Activated CD4-positive, alpha-beta T cell treated with anti-CD3 and anti-CD28 coated beads for 48 hours (primary cell): ENCODE measurements around the gene PPP1CA.
"Not testable (repeated sequence)": the region's sequence is repeated elsewhere in the genome, so short reads cannot be mapped to it uniquely, and the experiment has no call there.

Experiments used
- DNase-seq: peaks from one replicate; pipeline ENCODE4 v3.0.0-alpha.2; 2020

Gene PPP1CA

DNA sequence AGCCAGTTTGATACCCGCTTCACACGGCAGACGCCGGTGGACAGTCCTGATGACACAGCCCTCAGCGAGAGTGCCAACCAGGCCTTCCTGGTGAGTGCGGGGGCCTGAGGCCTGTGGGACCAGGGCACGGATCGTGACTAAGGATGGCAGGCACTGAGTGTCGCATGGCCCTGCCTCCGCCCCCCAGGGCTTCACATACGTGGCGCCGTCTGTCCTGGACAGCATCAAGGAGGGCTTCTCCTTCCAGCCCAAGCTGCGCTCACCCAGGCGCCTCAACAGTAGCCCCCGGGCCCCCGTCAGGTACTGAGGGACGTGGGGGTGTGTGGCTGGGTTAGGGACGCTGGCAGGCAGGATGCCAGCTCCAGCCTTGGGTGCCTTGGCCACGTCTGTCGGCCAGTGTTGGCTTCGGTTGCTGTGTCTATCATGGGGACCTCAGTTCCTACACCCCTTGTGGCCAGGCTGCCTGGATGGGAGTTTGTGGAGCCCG, 32.8 kb upstream of the PPP1CA start:
- DNase-seq, result no peak

DNA sequence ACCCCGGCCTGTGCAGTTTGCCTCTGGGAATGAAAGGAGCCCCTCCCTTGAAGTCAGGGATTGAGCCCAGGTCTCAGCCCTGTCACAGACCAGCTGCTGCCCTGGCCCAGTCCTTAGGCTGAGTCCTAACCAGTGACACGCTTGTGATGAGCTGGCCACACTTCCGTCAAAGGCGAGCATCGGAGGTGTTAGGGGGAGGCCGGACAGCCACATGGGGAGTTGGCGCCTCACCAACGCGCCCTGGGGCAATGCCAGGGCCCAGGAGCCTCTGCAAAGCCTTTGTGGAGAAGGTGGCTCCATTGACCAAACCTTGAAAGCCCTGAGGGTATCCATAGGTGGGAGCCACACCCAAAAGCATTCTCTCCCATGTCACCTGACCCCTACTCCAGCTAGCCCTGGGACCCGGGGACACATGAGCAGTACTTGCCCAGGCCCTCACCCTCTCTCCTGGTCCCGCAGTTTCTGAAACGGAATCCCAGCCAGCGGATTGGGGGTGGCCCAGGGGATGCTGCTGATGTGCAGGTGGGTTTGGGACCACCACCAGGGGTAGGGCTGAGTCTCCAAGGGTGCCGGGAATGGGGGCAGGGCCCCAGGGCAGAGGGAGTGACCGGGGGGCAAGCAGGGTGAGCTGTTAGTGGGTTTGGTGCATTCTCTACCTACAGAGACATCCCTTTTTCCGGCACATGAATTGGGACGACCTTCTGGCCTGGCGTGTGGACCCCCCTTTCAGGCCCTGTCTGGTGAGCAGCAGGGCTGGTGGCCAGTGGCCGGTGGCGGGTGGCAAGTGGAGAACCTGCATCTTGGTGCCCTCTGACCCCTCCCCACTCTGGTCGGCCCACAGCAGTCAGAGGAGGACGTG, 32.1 kb upstream of the PPP1CA start:
- DNase-seq, result no peak

DNA sequence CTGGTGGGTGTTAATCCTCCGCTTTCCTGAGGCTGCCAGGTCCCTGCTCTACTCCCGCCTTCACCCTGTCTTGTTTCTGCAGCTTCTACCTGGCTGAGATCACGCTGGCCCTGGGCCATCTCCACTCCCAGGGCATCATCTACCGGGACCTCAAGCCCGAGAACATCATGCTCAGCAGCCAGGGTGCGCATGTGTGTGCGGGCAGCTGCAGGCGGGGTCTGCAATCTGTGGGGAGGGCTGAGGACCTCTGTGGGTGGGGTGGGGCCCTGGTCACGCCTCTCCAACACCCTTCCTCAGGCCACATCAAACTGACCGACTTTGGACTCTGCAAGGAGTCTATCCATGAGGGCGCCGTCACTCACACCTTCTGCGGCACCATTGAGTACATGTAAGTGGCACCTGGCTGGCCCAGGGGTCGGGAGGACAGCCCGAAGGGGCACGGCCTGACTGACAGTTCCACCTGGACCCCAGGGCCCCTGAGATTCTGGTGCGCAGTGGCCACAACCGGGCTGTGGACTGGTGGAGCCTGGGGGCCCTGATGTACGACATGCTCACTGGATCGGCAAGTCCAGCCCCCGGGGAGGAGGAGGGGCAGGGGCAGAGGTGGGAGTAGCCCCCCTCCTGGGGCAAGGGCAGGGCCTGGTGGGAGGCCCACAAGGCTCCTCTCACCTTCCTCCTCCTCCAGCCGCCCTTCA, 31.1 kb upstream of the PPP1CA start:
- no peak for DNase-seq

DNA sequence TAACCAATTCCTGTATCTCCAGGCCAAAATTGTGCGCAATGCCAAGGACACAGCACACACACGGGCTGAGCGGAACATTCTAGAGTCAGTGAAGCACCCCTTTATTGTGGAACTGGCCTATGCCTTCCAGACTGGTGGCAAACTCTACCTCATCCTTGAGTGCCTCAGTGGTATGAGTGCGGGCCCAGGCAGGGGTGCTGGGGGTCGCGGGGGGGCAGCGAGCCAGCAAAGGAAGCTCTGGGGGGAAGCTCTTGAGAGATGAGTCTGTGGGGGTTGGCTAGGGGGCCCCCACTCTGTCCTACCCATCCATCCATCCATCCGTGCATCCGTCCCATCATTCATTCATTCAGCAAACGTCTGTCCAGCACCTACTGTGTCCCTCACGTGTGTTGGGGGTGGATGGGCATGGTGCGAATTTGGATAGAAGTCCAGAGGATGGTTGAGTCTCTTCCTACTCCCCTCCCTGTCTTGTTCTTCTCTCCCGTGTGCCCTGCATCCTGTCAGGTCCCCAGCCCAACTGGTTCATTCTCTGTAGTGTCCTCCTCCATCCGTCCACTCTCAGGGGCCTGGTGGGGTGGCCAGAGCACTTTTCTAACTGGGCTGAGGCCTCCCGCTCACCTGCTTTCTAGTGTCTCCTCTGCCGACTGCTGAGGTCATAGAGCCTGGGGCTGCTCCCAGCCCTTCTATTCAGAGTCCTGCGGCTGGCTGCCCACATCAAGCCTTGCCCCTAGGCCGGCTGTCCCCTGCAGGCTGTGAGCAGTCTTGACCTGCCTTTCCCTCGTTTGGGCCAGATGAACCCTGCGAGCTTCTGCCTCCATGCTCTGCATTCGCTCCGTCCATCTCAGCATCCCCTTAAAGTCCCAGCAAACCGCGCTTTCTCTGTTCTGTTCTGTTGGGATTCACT, 29.9 kb upstream of the PPP1CA start:
- no peak for DNase-seq

DNA sequence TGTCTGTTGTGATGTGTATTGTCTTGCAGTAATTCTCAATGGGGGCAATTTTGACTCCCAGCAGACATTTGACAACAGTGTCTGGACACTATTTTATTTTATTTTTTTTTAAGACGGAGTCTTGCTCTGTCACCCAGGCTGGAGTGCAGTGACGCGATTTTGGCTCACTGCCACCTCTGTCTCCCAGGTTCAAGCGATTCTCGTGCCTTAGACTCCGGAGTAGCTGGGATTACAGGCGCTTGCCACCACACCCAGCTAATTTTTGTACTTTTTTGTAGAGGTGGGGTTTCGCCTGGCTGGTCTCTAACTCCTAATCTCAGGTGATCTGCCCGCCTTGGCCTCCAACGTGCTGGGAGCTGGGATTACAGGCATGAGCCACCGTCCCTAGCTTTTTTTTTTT, 28.1 kb upstream of the PPP1CA start:
- no peak for DNase-seq

DNA sequence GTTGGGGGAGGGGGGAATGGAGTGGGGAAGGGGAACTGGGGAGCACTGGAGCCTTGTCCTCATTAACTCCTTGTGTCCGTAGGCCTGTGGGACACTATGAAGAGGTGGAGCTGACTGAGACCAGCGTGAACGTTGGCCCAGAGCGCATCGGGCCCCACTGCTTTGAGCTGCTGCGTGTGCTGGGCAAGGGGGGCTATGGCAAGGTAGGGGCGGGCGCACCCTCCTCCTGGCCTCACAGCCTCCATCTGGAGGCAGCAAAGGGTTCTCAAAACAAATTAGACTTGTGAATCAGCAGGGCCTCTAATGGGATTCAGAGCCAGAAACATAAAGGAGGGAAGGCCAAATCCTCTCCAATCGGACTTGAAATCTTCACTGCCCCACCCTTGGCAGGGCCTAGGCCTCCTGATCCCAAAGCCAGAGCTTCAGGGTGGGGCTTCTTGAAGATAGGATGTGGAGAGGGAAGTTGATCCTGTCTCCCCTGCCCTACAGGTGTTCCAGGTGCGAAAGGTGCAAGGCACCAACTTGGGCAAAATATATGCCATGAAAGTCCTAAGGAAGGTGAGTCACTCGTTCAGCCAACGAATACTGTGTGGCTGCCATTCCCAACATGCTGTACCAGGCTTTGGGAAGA, 27.5 kb upstream of the PPP1CA start:
- no peak for DNase-seq

DNA sequence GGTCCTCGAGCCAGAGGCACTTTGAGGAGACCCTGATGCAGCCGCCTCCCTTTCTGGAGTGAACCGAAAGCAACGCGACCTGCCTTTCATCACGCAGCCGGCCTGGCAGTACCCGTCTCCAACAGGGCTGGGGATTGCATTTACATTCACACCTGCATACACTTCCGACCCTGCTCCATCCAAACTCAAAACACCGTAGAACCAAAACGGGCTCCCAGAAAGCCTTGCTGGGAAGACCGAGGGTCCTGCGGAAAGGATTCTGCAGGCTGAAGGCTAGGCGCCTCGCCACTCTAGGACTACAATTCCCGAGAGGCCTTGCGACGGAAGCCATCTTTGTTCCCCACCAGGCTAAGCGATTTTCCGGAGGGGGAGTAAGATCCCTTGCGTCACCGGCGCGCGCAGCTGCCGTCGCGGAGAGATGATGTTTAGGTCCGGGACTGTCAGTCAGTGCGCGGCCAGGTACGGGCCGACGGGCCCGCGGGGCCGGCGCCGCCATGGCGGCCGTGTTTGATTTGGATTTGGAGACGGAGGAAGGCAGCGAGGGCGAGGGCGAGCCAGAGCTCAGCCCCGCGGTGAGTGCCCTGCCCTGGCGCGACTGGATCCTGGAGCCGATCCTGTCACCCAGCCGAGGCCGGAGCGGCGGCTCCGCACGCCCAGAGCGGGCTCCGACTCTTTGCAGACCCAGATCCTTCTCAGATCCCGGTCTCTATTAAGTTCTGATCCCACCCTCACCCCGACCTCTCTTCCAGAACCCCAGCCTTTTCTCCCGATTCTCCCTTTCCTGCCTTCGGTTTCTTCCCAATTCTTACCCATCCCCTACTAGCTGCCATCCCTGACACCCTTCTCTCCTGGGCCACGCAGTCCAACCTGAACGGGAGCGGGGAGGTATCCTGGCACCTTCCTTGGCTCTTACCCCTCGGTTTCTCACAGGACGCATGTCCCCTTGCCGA, 26.7 kb upstream of the PPP1CA start, which contains the start of gene RPS6KB2:
Gene RPS6KB2, plus strand, starts transcription at position 443 of the 950 bp plus-strand sequence. Its CDS starts 52 bp downstream, at position 495.
- DNase-seq, result peak; percentile 100

DNA sequence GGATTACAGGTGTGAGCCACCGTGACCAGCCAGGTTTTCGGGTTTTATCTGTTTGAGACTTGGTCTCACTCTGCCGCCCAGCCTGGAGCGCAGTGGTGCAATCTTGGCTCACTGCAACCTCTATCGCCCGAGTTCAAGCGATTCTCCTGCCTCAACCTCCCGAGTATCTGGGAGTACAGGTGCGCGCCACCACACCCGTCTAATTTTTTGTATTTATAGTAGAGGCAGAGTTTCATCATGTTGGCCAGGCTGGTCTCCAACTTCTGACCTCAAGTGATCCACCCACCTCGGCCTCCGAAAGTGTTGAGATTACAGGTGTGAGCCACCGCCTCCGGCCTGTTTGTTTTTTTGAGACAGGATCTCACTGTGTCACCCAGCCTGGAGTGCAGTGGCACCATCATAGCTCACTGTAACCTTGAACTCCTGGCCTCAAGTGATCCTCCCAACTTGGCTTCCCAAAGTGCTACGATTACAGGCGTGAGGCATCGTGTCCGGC, 25.8 kb upstream of the PPP1CA start:
- not testable (repeated sequence) for DNase-seq

DNA sequence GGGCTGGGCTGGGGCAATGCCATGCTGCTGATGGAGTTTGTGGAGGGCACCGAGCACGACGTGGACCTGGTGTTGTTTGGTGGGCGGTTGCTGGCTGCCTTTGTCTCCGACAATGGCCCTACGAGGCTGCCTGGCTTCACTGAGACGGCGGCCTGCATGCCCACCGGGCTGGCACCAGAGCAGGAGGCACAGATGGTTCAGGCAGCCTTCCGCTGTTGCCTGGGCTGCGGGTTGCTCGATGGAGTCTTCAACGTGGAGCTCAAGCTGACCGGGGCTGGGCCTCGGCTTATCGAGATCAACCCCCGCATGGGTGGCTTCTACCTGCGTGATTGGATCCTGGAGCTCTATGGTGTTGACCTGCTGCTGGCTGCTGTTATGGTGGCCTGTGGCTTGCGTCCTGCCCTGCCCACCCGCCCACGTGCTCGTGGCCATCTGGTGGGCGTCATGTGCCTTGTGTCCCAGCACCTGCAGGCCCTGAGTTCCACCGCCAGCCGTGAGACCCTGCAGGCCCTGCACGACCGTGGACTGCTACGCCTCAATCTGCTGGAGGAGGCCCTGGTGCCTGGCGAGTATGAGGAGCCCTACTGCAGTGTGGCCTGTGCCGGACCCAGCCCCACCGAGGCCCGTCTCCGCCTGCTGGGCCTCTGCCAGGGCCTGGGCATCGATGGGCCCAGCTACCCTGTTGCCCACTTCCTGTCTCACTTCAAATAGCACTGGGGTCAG, 22.4 kb upstream of the PPP1CA start:
- DNase-seq, result no peak

DNA sequence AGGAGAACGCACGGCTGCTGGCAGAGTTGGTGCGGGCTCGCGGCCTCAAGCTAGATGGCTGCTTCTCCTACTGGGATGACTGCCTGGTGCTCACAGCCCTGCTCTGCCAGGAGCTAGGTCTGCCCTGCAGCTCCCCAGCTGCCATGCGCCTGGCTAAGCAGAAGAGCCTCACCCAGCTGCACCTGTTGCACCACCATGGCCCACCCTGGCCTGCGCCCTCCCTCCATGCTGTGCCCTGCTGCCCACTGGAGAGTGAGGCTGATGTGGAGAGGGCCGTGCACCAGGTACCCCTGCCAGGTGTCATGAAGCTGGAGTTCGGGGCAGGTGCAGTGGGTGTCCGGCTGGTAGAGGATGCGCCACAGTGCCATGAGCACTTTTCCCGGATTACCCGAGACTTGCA, 21.8 kb upstream of the PPP1CA start:
- no peak for DNase-seq

DNA sequence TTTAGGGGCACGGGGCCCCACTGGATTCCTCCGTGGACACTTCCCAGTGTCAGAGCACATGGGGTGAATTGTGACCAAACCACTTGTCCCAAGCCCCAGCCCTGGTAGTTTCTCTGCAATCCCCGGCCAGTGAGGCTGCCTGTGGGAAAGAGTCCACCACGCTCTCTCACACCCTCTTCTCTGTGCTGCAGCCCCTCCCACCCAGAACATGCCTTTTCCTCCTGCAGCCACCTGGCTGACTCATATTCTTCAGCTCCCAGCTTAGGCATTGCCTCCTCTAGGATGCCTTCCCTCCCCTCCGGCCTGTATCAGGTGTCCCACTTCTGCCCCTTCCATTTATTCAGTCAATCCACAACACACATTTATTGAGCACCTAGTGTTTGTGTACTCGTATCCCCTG, 21.2 kb upstream of the PPP1CA start:
- DNase-seq, result no peak

DNA sequence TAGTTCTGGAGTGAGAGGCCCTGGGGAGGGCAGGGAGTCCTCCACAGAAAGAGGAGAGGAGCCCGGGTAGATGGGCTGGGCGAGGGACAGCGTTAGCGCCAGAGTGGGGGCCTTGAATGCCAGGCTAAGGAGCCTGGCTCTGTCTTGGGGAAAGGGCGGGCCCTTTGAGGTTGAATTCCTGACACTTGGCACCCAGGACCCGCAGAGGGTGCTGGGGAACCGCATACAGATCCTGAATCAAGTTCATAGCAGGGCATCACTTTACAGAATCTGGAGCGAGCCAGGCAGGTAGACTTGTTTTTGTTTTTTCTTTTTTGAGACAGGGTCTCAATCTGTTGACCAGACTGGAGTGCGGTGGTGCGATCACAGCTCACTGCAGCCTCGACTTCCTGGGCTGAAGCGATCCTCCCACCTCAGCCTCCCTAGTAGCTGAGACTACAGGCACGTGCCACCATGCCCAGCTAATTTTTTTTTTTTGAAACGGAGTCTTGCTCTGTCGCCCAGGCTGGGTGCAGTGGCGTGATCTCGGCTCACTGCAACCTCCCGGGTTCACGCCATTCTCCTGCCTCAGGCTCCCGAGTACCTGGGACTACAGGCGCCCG, 19.9 kb upstream of the PPP1CA start:
- DNase-seq, result no peak

DNA sequence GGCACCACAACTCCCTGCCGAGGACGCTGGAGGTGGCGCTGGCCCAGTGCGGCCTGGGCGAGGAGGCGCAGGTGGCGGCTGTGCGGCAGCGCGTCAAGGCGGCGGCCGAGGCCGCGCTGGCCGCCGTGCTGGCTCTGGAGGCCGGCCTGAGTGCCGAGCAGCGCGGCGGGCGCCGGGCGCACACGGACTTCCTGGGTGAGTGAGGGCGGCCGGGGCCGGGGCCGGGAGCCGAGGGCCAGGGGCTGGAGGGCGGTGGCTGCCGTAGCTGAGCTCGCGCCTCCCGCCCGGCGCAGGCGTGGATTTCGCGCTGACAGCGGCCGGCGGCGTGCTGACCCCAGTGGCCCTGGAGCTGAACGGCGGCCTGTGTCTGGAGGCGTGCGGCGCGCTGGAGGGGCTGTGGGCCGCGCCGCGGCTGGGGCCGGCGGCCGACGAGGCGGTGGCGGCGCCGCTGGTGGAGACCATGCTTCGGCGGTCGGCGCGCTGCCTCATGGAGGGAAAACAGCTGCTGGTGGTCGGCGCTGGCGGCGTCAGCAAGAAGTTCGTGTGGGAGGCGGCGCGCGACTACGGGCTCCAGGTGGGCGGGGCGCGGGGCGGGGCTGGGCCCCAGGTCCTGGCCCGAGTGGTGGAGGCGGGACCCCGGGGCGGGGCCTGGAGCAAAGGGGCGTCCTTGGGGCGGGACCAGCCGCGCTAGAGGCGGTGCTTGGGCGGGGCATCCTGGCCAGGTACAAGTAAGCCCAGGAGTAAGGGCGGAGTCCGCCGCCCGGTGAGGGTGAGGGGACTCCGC, 19.2 kb upstream of the PPP1CA start:
- peak; percentile 99 for DNase-seq

DNA sequence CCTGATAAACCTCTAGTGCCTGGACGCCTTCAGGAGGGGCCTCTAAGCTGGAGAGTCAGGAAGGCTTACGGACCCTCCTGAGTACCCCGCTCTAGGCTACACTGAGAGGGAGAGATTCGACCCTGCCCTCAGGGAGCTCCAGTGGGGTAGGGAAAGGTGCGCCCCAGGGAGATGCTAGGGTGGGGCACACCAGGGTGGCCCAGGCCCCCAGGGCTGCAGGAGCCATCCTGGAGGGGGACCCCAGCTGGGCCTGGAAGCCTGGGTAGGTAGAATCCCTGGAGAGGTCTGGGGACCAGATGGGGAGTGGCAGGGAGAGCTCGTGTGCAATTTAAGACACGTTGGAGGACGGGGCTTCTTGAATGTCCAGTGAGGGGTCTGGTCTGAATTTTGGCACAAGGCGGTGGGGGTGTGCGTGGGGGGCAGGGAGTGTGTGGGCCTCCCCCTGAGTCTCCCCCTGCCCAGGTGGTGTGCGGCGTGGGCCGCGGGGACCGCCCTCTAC, 18.5 kb upstream of the PPP1CA start:
- DNase-seq, result no peak

DNA sequence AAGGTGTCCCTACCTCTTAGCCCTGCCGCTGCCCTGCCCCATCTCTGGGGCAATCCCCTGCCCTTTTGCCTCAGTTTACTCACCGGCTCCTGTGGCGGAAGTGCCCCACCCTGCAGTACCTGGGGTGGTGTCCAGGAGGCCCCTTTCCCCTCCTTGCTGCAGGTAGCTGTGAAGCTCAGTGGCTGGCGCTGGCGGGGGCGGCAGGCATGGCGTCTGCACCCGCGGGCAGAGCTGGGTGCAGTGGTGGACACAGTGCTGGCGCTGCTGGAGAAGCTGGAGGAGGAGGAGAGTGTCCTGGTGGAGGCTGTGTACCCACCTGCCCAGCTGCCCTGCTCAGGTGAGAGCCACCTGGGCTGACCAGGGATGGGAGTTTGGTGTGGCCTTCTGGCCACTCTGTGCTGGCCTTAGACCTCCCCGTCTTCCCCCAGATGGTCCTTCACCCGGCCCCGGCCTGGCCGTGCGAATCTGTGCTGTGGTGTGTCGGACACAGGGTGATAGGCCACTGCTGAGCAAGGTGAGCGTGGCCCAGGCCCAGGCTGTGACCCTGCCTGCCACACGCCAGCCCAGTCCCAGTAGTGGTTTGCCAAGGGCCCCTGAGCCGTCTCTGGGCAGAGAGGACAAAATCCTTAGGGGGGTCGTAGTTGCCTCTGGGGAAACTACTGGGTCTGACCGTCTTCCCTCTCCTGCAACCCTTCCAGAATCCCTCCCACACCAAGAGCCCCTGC, 17.8 kb upstream of the PPP1CA start:
- DNase-seq, result no peak

DNA sequence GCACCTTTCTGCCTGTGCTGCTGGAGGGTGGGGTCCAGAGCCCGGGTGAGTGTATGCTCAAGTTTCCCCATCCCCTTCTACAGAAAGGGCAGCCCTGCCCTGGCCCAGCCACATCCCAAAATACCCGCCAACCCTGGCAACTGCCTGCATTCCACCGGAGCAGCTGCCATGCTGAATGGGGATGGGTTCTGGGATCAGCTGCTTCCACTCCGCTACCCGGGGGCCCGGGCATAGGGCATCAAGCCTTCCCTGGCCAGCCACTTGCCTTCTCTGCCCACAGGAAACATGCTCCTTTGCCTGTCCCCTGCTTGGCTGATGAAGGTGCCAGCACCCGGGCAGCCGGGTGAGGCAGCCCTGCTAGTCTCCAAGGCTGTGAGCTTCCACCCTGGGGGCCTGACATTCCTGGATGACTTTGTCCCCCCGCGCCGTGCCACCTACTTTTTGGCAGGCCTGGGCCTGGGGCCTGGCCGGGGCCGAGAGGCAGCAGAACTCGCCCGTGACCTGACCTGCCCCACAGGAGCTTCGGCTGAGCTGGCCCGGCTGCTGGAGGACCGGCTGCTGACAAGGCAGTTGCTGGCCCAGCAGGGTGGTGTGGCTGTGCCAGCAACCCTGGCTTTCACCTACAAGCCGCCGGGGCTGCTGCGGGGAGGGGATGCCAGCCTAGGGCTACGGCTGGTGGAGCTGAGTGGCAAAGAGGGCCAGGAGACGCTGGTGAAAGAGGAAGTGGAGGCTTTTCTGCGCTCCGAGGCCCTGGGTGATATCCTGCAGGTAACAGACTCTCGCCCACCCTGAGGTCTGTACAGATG, 17.0 kb upstream of the PPP1CA start:
- DNase-seq, result no peak

DNA sequence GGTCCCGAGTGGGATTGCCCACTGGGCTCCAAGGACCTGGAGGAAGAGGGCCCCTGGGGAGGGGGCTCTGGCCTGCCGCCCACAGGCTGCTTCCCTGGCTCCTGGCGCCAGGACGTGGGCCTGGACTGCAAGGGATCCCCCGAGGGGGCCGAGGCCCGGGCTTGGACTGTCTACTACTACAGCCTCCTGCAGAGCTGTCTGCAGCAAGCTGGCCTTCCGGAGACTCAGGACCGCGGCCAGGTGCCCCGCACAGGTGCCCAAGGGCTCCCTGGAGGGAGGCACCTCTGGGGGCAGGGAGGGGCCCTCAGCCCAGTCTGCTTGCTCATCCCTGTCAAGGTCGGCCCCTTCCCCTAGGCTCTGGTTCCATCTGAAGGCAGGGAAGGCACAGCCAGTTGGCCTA, 15.8 kb upstream of the PPP1CA start:
- DNase-seq, result no peak
